Measurements from ENCODE around the gene APBA1.
"Not testable (repeated sequence)": the region's sequence is repeated elsewhere in the genome, so short reads cannot be mapped to it uniquely, and the experiment has no call there.

APBA1 gene

DNA sequence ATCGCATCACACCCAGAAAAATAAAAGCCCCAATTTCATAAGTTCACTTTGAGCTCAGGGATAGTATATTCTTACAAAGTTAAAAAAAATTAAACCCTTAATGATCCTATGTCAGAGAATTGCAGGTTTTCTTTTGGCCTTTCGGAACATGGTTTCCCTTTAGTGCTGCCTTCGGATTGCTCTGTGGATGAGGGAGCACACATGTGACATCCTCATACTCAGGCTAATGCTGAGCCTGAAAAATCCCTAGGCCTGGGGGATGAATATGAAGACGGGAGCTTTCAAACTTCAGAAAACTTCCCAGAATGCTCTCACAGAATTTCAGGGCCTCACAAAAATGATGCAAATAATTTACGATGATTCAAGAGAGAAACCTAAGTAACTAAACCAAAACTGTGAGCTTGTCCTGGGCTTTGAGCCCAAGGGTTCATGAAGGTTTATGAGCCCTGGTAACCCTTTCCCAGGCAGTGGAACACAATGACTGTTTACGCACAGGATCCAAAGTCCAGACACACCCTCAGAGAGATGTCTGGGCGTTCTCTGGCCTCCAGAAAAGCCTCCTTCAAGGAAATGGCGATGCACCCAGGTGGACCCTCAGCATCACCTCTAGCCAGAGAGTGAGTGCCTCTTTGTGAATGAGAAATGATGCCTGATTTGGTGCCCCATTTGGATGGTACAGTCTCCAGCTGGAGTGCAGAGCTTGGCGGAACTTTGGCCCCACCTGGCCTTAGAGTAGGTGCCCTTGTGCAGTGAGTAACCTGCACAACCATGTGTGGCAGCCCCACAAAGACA lies 201.8 kb downstream of the APBA1 start:
- no peak for DNase-seq

DNA sequence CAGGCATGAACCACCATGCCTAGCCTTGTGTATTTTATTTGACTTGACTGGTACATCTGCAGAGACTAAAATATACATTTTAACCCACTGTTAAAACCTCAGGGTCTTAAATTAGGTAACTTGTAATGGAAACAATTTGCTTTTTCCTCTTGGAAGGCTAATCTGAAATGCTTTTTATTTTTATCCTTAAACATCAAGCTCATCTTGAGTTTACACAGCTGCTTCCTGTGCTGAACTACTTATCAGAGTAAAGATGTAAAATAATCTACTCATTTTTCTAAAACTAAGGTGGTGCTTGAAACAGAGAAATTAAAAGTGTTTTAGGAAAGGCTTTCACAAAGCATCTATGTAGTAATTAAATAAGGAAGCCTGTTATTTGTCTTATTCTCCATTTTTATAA lies 203.0 kb downstream of the APBA1 start:
- no peak for DNase-seq

DNA sequence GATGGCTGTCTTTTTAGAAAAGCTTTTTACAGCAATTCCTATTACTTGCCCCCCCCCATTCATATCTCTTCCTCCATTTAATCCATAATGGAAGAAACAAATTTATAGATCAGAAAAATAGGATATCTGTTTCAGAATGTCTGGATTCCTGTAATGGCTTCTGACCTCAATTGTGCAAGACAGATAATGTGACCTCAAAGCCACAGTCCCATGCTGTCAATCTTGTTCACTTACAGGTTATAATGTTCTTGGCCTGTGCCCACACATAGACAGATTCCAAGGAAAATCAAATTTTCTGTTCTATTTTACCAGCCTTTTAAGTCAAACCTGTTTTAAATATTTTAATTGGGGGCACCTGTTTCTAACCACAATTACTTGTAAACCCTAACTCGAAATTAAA lies 203.8 kb downstream of the APBA1 start:
- DNase-seq = no peak

DNA sequence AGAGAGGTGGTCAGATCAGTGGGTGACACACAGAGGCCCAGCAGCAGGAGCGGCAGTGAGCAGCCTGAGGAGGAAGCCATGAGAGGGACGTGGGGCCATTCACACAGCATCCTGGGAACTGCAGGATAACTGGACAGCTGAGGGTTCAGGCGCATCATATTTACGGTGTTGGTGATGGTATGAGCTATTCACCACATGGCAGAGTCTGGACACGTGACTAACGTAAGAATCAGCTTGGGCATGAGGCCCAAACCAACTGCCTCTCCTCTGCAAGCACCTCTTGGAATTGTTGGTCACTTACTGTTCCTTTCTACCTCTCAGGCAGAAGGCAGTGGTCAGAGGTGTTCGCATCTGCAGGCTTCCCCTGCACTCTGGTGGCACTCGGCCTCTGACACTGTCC lies 206.0 kb downstream of the APBA1 start:
- DNase-seq = no peak

DNA sequence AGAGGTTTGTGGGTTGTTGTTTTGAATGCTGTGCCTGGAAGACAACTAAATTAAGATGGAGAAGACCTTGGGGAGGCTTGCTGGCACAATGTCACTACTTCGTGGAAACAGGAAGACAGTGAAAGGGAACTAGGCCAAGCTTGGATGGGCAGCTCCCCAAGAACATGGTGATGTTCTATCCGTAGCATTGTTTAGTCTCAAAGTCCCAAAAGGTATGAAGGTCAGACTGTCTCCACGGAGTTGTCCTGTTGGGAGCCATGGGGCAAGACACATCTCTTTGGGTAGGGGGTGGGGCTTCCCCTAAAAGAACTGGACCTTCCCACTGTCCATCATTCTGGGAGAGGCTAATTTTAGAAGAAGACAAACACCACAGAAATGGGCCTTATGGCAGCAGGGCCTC lies 206.7 kb downstream of the APBA1 start:
- no peak for DNase-seq

DNA sequence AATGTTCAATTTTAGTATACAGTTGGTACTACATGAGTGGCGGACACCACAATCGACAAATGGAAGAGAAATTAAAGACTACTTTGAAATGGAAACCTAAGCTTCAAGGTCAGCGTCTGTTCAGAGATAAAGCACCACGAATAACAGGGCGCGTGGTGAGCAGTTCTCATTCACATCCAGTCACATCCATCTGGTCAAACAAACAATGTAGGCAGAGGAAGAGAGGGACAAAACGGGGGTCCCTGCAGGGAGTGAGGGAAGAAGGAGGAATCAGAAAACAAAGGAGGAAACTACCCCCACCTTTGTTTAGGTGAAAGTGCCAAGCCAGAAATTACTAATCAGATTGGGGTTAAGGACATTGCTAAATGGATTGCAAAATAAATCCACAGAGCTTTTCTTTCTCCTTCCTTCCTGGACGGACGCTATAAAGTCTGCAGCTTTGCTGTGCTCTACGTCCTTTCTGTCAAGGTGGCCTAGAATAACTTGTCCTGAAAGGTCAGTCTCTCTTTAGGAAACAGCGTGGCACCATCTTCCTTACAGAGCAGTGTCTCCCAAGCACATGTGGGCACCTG lies 208.6 kb downstream of the APBA1 start:
- no peak for DNase-seq

DNA sequence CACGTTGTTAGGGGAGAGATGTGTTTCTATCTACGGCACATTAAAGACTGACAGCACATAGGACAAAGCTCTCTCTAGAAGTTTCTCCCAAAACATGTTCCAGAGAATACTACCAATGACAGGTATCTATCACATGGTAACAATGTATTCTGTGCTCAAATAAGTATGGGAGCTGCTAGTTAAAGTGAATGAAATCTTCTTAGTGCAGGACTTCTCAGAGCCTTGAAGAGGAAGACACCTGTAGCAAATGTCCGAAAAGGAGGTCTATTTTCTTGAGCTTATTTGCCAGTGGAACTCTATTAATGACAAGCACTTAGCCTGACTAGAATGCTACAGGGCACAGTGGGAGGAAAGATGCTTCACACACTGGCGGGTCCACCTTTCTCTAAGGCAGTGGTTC lies 209.8 kb downstream of the APBA1 start:
- DNase-seq = no peak

DNA sequence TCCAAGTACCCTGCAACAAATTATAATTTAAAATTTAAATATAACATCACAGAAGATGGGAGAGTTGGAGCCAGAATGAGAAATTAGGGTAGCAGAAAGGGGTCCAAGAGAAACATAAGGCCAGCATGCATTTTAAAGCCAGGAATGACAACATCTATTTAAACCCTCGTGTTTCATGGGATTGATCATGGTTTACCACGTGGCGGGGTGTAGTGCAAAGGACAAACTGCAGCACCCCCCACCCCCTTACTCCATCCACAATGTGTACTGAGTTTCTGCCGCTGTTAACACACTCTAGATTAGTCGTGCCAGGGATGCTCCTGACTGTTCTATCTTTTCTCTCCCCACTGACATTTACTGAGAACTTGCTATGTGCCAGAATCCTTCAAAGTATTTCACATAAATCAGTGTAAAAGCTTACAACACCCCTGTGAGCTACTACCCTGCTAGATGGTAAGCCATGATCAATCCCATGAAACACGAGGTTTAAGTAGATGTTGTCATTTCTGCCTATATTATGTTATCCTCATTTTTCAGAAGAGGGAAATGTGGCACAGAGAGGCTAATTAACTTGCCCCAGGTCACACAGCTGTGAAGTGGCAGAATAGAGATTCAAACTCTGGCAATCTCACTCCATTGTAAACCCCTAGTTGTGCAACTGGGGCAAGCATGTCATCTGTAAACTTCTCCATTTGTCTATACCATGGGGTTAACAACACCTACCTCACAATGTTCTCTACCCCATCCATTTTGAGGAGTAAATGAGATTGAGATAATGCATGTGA lies 210.9 kb downstream of the APBA1 start:
- DNase-seq = no peak

DNA sequence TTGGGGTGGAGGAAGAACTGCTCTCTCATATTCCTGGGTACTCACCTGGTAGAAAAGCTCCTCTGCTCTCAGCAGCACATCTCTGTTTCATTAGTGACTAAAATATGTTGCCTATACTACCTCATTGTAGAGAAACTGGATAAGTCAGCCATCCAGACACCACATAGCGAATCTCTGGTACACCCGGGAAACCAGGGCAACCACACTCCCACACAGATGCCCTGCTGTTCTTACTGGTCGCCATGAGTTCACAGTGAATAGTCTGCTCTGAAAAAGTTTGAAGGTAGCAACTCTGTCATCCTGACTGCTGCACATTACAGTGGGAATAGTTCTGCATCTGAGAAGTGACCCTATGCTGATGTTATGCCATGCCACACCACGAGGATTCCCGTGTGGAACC lies 212.2 kb downstream of the APBA1 start:
- no peak for DNase-seq

DNA sequence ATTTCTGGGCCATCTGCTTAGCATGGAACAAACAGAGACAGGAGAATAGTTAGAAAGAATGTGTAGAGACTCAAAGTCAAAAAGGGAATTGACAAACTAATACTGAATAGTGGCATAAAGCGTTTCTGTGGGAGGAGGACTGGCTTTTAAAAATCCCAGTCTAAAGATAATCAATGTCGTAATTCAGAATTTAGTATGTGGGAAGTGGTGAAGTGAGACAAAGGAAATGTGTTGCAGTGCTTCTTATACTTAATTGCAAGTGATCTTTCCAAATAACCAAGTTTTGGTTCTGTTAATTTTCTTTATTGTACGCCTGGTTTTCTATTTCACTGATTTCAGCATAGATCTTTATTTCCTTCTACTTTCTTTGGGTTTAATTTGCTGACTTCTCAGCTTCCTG lies 214.0 kb downstream of the APBA1 start:
- no peak for DNase-seq

DNA sequence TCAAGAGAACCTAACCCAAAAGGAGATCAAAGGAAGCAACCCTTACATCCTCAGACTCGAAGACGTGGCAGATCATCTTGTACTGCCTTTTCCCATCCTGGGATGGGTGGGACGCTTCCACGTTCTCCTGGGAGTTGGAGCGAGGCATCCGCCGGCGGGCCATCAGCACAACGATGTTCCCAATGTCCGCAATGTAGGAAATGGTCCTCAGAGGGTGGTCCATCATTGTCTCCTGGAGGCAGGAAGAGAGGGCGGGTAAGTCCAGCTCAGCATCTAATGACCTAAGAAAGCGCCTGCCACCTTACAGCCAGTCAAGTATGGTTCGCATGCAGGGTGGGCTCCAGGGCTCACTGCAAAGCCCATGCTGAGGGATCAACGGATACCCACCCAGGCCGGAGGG lies 216.0 kb downstream of the APBA1 start:
- no peak for DNase-seq

DNA sequence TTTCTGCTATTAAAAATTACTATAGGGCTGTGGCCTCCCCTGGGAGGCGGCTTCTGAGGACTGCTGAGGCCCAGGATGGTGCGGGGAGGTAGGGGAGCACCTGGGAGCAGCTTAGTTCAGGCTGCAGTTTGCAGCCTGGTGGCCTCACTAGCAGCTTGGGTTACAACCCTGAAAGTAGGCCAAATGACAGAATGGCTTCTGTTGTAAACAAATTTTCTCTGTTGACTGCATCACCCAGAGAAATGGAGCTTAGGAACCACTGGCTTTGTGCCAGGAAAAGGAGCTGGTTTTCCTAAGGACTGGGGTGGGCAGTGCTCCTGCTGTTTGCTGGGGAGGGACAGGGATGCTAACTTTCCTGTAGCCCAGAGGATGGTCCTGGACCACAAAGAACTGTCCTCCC lies 216.9 kb downstream of the APBA1 start:
- DNase-seq = peak in 1 of 2 experiments; percentile 2

DNA sequence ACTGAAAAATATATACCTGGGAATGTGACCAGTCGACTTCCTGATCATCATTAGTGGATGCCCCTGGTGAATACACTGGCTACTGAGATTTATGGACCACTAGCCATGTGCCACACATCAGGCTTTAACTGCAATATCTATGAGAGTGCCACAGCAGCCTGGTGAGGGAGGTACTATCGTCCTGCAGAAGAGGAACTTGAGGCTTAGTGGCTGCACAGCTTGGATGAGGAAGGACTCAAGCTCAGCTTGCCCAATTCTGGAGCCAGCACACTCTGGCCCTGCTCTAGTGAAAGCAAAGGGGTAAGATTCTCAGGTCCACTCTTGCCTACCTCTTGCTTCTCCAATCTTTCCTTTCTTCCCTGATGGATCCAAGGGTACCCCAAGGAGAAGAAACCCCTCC lies 217.8 kb downstream of the APBA1 start:
- DNase-seq = no peak

DNA sequence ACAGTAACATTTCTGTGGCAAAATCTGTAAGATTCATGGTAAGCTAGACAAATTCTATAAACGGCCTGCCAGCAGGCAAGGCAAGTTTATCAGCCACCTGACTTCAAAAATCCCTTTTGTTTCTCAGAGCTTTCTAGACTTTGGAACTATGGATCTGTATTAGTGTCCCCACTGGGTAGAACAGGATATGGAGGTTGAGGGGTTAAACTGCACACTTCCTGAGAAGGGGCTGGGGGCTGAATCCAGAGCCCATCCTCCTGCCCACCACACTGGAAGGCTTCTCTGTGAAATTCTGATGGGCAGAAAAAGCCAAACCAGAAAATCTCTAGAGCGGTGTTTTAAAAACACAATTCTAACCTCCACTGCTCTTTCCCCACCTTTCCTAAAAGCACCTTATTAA lies 218.4 kb downstream of the APBA1 start:
- no peak for DNase-seq

DNA sequence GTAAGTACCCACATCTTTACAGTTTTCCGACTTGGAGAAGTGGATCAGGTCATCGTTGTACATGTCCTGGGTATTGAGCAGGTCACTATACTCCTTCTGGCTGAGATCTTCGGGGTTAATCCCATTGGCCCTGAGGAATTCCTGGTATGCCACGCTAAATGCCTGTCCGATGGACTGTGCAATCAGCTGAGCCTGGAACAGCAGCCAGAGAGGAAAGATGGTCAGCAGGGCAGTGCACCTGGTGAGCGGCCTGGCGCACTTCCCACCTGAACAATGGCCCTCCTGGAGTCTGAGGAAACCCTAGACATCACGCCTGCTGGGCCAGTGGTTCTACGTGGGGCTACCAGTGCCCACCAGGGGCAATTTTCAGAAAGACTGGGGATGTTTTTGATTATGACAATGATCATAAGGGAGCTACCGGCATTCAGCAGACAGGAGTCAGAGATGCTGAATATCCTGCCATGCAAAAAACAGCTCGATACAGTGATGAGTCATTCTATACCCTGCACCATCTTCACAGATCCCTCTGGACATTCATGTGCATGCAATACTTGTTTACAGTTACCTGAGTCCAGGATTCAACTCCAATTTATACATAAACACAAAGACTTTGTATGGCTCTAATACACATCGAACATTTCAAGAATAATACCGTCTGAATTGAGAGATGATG lies 219.9 kb downstream of the APBA1 start:
- DNase-seq = no peak

DNA sequence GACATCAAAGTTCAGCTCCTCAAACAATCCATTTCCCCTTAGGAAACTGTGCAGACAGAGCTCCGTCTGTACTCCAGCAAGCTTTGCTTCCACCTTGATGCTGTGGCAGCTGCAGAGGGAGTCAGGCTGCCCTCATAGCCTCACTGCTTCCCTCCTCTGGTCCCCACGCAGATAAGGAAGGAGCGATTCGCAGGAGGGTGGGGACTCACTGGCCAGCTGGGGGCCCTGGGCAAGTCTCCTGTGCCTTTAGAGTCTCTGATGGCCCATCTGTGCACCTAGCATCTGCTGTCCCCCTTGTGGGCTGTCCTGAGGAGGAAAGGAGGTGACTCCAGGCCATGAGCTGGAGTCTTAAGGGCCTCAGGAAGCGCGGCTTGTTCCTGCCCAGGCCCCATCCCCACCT lies 225.7 kb downstream of the APBA1 start:
- no peak for DNase-seq

DNA sequence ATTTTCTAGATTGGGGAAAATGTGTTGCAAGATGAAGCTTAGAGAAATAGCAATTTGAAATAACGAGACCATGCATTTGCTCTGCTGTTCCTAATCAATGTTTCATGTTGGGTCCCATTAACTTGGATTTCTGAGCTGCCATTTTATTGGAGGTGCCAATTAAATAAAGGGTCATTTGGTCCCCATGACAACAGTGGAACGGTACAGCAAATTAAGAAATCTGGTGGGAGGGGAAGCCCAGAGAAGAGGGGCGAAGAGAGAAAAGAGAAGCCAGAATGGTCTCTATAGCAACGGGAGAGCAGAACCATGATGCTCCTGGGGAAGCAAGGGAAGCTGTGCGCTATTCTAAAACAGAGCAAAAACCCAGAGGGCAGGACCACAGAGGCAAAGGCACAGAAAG lies 226.9 kb downstream of the APBA1 start:
- DNase-seq = no peak

DNA sequence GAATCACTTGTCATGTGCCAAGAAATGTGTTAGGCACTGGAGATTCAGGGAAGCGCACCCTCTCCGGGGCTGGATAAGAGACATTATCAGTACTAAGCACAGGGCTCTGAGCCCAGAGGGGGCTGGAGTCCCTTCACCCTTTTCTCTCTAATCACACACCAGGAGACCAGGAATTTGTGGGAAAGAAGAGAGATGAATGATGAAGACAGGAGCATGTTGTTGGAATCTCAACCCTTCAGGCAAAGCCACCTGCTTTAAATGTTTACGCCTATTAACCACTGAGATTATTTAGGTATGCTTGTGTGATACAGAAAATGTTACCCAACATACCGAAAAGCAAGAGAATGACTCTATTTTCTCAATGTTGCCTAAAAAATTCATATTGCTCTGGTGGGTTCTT lies 227.4 kb downstream of the APBA1 start:
- no peak for DNase-seq

DNA sequence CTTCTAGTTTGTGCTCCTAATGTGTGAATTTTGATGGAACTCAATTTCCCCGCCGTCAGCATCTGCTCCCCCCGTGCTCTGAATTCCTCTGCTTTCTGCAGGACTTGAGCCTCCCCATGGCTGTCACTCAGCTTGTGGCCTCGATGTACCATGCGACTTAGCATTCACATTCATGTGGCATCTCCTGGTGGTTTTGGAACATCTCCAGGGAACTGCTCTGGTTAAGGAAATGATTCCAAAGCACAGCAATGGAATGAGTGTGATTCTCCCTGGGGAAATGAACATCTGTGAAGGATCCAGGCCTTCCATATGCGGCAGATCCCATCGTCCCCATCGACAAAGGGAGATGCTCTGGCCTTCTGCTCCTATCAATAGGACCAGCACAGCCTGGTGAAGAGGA lies 228.2 kb downstream of the APBA1 start:
- no peak for DNase-seq

DNA sequence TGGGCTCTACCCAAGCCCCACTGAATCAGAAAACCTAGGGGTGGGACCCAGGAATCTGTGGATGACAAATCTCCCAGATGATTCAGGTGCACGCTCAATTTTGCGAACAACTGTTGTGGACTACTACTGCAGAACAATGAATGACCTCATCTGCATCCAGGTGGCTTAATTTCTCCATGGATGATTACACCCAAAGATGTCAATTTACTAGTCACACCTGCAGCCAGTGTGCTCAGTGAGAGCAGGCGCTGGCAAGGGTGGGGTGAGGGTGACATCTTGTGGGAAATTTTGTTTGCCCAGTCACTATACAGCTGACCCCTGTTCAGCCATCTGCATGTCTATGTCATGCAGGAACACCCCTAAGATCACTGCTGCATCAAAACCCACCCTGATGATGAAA lies 229.0 kb downstream of the APBA1 start:
- DNase-seq = no peak

DNA sequence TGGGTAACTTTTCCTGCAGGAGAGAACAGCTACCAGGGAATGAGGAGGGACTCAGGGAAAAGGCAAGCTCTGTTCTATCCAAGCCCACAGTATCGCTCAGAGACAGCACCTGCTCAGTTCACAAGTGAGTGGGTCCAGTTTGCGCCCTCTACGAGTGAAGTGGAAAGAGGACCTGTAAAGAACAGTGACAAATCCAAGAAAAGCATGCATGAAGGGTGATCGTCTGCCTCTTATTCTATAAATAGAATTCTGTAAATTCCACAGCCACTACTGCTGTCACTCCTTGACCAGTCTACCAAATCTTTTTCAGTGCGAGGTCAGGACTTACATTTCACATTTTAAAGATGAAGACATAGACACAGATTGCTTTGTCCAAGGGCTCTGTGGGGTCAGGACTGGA lies 229.7 kb downstream of the APBA1 start:
- DNase-seq = no peak

DNA sequence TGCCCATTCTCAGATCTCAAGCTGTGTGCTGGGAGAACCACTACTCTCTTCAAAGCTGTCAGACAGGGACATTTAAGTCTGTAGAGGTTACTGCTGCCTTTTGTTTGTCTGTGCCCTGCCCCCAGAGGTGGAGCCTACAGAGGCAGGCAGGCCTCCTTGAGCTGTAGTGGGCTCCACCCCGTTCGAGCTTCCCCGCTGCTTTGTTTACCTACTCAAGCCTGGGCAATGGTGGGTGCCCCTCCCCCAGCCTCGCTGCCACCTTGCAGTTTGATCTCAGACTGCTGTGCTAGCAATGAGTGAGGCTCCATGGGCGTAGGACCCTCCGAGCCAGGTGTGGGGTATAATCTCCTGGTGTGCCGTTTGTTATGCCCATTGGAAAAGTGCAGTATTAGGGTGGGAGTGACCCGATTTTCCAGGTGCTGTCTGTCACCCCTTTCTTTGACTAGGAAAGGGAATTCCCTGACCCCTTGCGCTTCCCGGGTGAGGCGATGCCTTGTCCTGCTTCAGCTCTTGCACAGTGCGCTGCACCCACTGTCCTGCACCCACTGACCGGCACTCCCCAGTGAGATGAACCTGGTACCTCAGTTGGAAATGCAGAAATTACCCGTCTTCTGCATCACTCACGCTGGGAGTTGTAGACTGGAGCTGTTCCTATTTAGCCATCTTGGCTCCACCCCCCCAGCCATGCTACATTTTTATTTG lies 231.8 kb downstream of the APBA1 start:
- DNase-seq = not testable (repeated sequence)

DNA sequence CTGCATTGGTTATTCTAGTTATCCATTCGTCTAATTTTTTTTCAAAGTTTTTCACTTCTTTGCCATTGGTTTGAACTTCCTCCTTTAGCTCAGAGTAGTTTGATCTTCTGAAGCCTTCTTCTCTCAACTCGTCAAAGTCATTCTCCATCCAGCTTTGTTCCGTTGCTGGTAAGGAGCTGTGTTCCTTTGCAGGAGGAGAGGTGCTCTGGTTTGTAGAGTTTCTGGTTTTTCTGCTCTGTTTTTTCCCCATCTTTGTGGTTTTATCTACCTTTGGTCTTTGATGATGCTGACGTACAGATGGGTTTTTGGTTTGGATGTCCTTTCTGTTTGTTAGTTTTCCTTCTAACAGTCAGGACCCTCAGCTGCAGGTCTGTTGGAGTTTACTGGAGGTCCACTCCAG lies 232.5 kb downstream of the APBA1 start:
- not testable (repeated sequence) for DNase-seq
